Vagina (tissue), 2 donors: Measurements from ENCODE around the gene OR52E8. TPM values are rescaled to one million over a fixed set of nuclear protein-coding genes. Genes with fewer than 3 reads are reported as not detected.

Experiments
- DNase-seq, 2 donors: peaks; one replicate each; pipeline ENCODE4 v3.0.0-alpha.2; 2017; ENCODE audit errors: extremely low spot score in 2 of 2
- H3K27ac ChIP-seq: fragments of 200-600 bp; sonication (generic); one replicate; pipeline ENCODE4 v1.5.1; 2019
- H3K27me3 ChIP-seq: fragments of 200-600 bp; sonication (generic); one replicate; pipeline ENCODE4 v1.5.1; 2019
- H3K36me3 ChIP-seq, 2 donors: fragments of 200-600 bp; sonication (generic); one replicate each; pipeline ENCODE4 v1.5.1; 2017 to 2019
- H3K4me1 ChIP-seq: fragments of 200-600 bp; sonication (generic); one replicate; pipeline ENCODE4 v1.5.1; 2019
- H3K4me3 ChIP-seq, 2 donors: fragments of 200-600 bp; sonication (generic); 1 replicate in 1 of 2; 2 replicates in 1 of 2; pipeline ENCODE4 v1.5.1; 2016 to 2019
- H3K9me3 ChIP-seq: fragments of 200-600 bp; sonication (generic); one replicate; pipeline ENCODE4 v1.5.1; 2019
- POLR2A ChIP-seq, 2 donors: fragments of 450-650 bp; IDR thresholded peaks; one replicate each; pipeline ENCODE4 v1.6.1; 2017; ENCODE audit warnings: antibody characterized with exemption in 2 of 2, mild to moderate bottlenecking in 2 of 2, moderate library complexity in 2 of 2
- POLR2AphosphoS5 ChIP-seq, 2 donors: sonication (generic); formaldehyde crosslinking; IDR thresholded peaks; one replicate each; pipeline ENCODE4 v1.9.0; 2017; ENCODE audit warnings: antibody characterized with exemption in 2 of 2, mild to moderate bottlenecking in 2 of 2, low read depth in 1 of 2; ENCODE audit not compliant: insufficient read depth in 1 of 2
- intact Hi-C: fragments of 100-400 bp; cut with DNase I; formaldehyde crosslinking; loops from one replicate; pipeline ENCODE4 v1.15.1; 2023
- total RNA-seq: library from RNA; depleted of rRNA; stranded (reverse); fragments of >200 nt; gene quantifications from one replicate; pipeline ENCODE4 v1.2.3, GENCODE V29; 2016
- TF ChIP-seq, protein P1 (sequence below), 3 experiments: fragments of 450-650 bp in 2 of 3; fragments of 200-600 bp in 1 of 3; sonication (generic) in 1 of 3; IDR thresholded peaks; one replicate each; pipeline ENCODE4 v1.5.1; 2017 to 2019; ENCODE audit warnings: antibody characterized with exemption in 3 of 3, mild to moderate bottlenecking in 2 of 3, moderate library complexity in 2 of 3

OR52E8 gene
- total RNA-seq, 1 donor from 2014 or later: not detected

DNA sequence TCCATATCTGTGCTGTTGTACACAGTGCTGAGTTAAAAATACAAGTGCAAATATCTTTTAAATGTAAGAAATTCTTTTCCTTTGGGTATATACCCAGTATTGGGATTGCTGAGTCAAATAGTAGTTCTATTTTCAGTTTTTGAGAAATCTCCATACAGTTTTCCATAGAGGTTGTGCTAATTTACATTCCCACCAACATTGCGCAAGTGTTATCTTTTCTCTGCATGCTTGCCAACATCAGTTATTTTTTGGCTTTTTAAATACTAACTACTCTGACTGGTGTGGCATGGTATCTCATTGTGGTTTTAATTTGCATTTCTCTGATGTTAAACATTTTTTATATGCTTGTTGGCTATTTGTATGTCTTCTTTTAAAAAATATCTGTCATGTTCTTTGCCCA is 6.5 kb downstream of the OR52E8 start:
- H3K36me3 ChIP-seq: no peaks in the 10 kb centered on the region
- H3K4me1 ChIP-seq: no peaks in the 10 kb centered on the region
- no peak overlapping the region for H3K4me3 ChIP-seq
- no peaks in the 10 kb centered on the region for H3K9me3 ChIP-seq
- TF ChIP-seq, protein P1, sequence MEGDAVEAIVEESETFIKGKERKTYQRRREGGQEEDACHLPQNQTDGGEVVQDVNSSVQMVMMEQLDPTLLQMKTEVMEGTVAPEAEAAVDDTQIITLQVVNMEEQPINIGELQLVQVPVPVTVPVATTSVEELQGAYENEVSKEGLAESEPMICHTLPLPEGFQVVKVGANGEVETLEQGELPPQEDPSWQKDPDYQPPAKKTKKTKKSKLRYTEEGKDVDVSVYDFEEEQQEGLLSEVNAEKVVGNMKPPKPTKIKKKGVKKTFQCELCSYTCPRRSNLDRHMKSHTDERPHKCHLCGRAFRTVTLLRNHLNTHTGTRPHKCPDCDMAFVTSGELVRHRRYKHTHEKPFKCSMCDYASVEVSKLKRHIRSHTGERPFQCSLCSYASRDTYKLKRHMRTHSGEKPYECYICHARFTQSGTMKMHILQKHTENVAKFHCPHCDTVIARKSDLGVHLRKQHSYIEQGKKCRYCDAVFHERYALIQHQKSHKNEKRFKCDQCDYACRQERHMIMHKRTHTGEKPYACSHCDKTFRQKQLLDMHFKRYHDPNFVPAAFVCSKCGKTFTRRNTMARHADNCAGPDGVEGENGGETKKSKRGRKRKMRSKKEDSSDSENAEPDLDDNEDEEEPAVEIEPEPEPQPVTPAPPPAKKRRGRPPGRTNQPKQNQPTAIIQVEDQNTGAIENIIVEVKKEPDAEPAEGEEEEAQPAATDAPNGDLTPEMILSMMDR (IDR thresholded peaks at IDR 0.05): no peak
- no peak for TF ChIP-seq POLR2A (IDR thresholded peaks at IDR 0.05)
- TF ChIP-seq POLR2AphosphoS5 (IDR thresholded peaks at IDR 0.05; ENCODE audit: insufficient read depth in 1 of 2, low read depth in 1 of 2): no peak
- H3K27ac ChIP-seq: no peak overlapping the region
- intact Hi-C loops: no loop called here
- no peak for DNase-seq
- H3K27me3 ChIP-seq: no peaks in the 10 kb centered on the region

DNA sequence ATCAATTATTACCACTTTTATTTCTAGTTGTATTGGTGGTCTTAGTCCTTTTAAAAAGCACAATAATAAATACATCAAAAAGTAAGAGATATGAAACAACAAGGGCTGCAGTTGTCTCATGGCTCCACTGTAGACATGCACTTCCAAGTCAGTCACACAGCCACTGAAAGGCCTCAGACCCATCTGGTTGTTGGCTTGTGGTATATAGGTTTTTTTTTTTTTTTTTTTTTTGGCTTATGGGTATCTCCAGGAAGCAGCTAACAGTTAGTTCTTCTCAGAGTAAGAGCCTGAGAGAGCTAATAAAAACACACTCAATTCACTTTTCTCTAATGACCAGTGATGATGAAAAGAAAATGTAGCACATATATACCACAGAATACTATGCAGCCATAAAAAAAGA is 9.8 kb downstream of the OR52E8 start:
- Histone ChIP-seq H3K27ac (no peak overlapping the region), H3K4me1 (no peaks in the 10 kb centered on the region), H3K4me3 (no peak overlapping the region), H3K9me3 (no peaks in the 10 kb centered on the region), H3K27me3 (no peaks in the 10 kb centered on the region), H3K36me3 (no peaks in the 10 kb centered on the region)
- no peak for TF ChIP-seq POLR2A (IDR thresholded peaks at IDR 0.05)
- TF ChIP-seq, protein P1 (IDR thresholded peaks at IDR 0.05): no peak
- no peak for TF ChIP-seq POLR2AphosphoS5 (IDR thresholded peaks at IDR 0.05; ENCODE audit: insufficient read depth in 1 of 2, low read depth in 1 of 2)
- intact Hi-C loops: no loop called here
- no peak for DNase-seq

DNA sequence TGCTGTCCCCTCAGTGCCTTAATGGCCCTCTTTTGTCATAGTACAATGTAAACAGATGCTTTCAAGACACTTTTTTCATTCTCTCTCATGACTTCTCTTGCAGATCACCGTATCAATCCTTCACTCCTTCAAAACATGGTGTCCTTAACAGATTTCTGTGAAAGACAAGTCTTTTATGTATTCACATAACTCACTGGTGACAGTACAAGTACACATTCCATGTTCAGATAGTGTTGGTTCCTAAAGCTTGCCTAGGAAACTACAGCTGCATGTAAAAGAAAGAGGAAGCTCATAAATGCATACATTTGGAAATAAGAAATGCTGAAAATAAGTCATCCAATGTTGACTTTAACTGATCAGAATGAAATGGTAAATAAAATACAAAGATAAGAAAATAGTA is 10.8 kb downstream of the OR52E8 start:
- H3K36me3 ChIP-seq: no peaks in the 10 kb centered on the region
- H3K4me1 ChIP-seq: no peaks in the 10 kb centered on the region
- TF ChIP-seq, protein P1 (IDR thresholded peaks at IDR 0.05): no peak
- TF ChIP-seq POLR2AphosphoS5 (IDR thresholded peaks at IDR 0.05; ENCODE audit: insufficient read depth in 1 of 2, low read depth in 1 of 2) (no peak), POLR2A (IDR thresholded peaks at IDR 0.05) (no peak)
- intact Hi-C loops: no loop called here
- H3K4me3 ChIP-seq: no peak overlapping the region
- DNase-seq: no peak
- H3K27me3 ChIP-seq: no peaks in the 10 kb centered on the region
- no peak overlapping the region for H3K27ac ChIP-seq
- no peaks in the 10 kb centered on the region for H3K9me3 ChIP-seq

DNA sequence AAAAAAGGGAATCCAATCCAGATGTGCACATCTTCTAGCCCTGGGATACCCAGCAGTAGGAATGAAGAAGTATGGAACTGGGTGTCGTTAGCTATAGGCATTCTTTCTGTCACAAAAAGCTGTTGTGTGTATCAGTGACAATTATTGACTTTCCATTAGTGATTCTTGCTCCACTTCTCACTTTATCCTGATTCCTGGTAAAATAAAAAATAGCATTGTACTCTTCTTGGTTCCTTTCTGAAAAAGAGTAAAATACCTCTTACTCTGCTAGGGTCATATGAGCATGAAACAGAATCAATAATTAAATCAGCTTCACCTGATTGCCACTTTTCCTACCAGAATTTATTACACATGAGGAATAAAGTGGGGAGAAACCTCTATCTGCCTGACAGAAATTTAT is 15.7 kb downstream of the OR52E8 start, which contains the start of gene OR52E6:
Gene OR52E6, minus strand, starts transcription at position 101 of the 400 bp plus-strand sequence. Its CDS starts 0 bp downstream, at position 101.
- Histone ChIP-seq H3K4me3 (no peak within 1 kb of the TSS), H3K4me1 (no peaks in the 10 kb centered on the region), H3K9me3 (no peaks in the 10 kb centered on the region), H3K27me3 (no peaks in the 10 kb centered on the region), H3K27ac (no peak within 1 kb of the TSS), H3K36me3 (no peaks in the 10 kb centered on the region)
- TF ChIP-seq POLR2A (IDR thresholded peaks at IDR 0.05) (no peak), POLR2AphosphoS5 (IDR thresholded peaks at IDR 0.05; ENCODE audit: insufficient read depth in 1 of 2, low read depth in 1 of 2) (no peak)
- TF ChIP-seq, protein P1 (IDR thresholded peaks at IDR 0.05): no peak
- no peak for DNase-seq
- intact Hi-C loops: no loop called here

DNA sequence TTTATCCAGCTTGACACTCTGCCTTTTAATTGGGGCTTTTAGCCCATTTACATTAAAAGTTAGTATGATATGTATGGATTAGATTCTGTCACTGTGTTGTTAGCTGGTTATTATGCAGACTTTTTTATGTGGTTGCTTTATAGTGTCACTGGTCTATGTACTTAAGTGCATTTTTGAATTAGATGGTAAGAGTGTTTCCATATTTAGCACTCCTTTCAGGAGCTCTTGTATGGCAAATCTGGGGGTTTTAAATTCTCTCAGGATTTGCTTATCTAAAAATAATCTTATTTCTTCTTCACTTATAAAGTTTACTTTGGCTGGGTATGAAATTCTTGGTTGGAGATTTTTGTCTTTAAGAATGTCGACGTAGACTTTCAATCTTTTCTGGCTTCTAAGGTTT is 19.8 kb downstream of the OR52E8 start:
- DNase-seq: no peak
- TF ChIP-seq POLR2AphosphoS5 (IDR thresholded peaks at IDR 0.05; ENCODE audit: insufficient read depth in 1 of 2, low read depth in 1 of 2) (no peak), POLR2A (IDR thresholded peaks at IDR 0.05) (no peak)
- TF ChIP-seq, protein P1 (IDR thresholded peaks at IDR 0.05): no peak
- Histone ChIP-seq H3K4me3 (no peak overlapping the region), H3K4me1 (no peaks in the 10 kb centered on the region), H3K36me3 (no peaks in the 10 kb centered on the region), H3K27me3 (no peaks in the 10 kb centered on the region), H3K9me3 (no peaks in the 10 kb centered on the region), H3K27ac (no peak overlapping the region)
- intact Hi-C loops: no loop called here
